GM21360 (cell line): ENCODE data around the gene KCNIP2.
A peak's percentile ranks its signal among the peaks of the same experiment; 100 is the strongest.

Experiments
- ATAC-seq: cut with Tn5 transposase; IDR thresholded peaks from one replicate; pipeline ENCODE4 v1.9.1; 2021; ENCODE audit warnings: mild to moderate bottlenecking, moderate library complexity; ENCODE audit not compliant: unreplicated experiment

Gene KCNIP2

DNA sequence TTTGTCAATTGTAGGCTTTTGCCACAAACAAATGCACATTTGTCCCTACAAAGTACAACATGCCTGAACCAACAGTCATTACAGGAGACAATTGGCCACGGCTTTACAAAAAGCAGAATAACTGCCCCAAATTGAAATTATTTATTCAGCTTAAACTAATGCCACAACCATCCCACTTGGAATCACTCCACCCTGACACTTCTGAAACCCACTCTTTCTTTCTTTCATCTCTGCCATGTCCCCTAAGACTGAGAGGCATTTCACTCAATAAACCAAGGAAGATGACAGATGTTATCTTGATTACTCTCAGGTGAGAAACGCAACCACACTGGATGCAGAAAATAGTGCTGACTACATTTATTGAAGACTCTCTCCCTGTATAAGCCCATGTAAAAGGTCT is 57.8 kb downstream of the KCNIP2 start:
- ATAC-seq, result no peak

DNA sequence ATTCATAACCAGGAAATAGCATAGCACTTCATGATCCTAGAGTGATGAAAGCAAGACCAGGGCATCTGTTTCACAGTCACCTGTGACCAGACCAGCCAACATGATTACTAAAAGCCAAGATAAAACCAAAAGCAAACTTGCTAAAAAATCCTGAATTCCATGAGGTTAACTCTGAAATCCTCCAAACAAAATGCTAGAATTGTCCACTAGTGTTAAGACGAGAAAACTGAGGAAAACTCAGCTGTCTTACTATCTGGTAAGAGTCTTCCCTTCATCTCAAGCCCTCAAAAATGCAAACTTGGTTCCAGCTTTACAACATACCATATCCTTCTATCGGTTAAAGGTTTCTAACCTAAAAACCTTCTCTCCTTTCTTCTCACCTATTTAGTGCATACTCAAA is 59.0 kb downstream of the KCNIP2 start:
- ATAC-seq, result no peak

DNA sequence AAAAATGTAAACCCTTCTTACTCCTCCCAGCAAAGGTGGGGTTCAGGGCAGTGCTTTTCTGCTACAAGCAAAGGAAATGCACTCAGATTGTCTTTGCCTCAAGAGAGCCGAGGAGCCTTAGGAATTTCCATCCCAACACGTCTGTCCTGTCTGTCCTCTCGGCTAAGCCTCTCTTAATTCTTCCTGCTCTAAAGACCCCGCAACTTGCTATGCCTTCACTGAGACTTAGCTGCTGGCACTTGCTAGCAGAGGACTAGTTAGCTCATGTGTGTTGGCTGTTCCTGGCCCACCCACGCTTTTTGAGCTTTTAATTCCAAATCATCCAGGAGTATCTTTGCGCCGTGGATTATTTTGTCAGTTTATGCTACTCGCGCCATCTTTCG is 59.9 kb downstream of the KCNIP2 start:
- no peak for ATAC-seq

DNA sequence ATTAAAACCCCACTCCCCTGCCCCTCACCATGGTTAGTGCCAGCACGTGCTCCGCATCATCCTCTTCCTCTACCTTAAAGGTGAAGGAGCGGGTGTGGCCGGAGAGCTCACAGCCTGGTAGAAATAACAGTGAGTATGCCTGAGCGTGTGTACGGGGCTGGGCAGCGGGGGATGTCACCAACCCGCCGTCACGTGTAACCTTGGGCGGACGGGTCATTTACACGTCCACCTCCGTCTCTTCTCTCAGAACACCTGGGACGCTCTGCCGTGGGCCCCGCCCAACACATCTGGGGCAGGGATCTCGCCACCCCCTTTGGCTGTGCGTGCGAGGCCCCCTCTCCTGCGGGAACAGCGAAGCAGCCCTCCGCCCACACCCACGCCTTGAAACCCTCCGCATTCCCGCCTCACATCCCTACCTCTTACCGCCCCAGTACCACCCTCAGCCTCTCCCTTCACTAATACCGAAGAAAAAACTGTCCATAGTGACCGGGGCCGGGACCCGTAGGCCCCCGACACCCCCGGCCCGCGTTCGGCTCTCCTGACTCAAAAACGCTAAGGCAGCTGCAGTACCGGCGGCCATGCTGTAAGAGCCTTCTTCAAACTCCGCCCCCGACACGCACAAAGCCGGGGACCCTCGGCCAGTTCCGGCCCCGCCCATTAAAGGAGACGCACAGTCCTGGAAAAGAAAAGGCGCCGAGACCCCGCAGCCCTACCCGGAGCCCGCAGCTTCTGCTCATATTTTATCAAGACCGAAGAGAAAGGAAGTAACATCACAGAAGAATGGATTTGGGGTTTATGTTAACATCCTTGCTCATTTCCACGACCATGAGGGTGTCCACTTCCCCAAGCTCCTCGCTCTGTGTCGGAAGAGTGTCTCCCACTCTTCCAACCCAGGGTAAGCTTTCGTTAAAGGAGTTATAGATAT is 60.5 kb downstream of the KCNIP2 start, which contains the start of gene NPM3:
NPM3 (minus strand) TSS at position 636 of the 925 bp plus-strand sequence; CDS start at position 580, 56 bp downstream.
- peak; percentile 42 for ATAC-seq

DNA sequence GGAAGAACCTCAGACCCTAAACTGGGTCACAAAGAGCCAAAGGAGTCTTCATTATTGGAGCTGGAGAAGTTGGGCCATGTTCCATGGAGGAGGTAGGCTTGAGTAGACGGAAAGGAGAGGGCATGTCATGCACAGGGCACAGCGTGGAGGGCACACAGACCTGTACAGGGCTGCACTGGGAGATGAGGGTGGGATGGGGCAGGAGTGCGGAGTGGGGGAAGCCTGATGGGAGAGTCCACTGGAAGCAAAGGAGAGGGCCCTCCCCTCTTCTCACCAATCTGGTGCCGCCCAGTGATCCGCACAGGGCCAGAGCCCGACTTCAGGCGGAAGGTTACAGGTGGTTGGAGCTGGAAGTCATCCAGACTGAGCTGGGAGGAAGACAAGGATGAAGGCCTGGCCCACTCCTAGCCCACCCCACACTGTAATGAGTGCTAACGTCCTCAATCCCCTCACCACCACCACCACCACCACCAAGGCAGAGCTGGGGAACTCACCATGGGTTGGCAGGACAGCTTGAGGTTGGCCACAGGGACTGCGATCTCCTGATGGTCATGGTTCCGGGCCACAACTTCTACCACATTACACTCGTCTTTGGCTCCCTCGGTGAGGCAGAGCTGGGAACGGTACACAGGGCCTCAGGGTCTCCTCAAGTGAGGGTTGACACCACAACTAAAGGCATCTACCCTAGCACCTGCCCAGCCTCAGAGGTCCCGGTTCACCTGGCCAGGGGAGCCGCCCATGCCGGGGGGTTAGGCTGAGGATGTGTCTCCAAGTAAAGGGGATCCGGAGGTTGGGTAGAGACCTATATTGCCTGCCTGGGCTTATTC is 61.4 kb downstream of the KCNIP2 start:
- no peak for ATAC-seq

DNA sequence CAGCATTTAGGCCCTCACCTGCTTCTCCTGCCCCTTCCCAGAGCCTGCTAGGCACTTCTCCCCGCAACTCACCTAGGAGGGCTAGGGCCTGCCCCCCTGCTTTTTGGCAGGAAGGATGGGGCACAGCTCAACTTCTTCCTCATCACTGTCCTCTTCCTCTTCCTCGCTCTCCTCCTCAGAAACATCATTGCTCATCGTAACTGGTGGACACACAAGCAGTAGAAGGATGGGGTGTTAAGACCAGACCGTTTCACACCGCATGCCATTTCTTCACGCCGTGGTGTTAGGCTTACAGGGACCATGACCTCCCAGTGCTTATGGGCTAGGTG is 62.0 kb downstream of the KCNIP2 start:
- no peak for ATAC-seq

DNA sequence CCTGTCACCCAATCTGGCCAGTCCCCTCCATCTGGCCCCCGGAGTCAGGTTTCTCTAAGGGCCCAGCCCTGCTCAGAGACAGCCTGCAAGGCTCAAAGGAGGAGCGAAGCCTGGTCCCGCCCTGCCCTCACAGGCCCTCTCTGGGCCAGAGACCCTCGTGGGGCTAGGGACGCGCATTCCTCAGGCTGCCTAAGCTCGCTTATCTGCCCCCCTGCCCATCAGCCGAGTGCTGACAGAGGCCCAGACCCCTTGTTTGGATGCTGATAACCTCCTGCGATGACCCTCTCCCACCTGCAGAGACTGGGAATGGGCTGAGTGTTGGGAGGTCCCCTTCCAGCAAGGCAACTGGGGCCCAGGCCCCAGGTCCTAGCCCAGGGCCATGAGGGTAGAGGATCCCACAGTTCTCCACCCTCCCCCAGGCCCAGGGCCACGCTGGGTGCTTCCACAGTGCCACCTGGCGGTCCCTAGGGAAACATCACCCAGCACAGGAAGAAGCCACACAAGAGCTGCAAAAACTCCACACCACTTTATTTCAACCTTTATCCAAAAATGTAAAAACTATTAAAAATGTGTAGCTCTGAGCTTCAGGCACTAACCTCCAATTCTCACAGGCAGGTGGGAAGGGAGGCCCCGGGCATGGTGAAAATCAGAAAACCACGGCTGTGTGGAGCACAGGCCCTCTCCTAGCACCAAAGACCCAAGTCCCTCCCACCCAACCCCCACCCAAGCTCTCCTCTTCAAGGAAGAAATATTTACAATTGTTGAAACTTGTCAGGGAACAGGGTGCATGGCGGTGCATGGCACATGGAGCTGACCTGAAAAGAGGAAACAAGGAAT is 62.6 kb downstream of the KCNIP2 start:
- ATAC-seq, result no peak

DNA sequence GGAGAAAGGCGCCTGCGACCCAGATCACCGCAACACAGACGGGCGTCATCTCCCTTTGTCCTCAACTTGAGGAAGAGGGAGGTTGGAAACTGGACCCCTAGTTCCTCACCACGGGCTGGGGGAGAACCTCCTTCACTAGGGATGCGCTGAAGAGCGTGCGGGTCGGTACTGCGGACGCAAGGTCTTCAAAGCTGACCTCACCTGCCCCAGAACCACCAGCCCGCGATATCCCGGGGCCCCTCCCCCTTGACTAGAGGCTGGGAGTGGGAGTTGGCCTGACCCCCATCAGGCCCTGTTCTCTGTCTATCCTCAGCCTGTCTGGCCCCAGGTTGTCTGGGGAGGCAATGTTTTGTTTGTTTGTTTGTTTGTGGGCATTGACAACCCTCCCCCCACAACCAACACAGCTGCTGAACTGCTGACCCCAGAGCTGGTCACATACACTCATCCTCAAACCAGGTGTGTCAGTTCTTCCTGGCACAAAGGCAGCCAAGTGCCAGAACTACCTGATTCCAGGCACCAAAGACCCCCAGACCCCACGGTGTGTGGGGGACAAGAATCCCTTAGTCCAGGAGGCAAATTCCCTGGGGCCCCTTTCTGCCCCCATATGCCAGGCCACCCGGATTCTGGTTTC is 63.3 kb downstream of the KCNIP2 start:
- no peak for ATAC-seq

DNA sequence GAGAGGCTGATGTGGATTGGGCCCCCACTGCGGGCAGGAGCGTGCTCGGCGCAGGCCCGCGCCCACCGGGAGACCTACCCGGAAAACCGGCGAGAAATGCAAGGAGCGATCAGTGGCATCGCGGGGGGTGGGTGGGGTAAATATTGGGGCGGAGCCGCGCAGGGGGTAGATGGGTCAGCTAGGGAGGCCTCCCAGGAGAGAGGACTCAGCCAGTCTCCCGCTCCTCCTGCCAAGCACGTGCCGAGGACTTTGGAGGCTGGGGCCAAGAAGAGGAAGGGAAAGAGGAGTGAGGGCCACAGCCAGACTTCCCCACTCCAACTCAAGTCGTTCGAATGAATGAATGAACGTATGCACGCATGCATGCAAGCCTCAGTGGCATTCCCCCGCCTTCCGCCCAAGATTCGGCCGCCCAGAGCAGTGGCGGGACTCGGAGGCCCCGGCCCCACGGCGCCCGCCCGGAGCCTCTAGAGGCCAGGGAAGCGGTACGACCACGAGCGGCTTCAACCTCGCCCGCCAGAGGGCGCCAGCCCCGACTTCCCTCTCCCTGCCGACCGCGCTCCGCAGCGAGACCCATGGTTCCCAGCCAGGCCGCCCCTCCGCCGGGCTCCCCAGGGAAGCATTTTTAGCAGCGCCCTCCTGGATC is 63.9 kb downstream of the KCNIP2 start:
- ATAC-seq, result no peak

DNA sequence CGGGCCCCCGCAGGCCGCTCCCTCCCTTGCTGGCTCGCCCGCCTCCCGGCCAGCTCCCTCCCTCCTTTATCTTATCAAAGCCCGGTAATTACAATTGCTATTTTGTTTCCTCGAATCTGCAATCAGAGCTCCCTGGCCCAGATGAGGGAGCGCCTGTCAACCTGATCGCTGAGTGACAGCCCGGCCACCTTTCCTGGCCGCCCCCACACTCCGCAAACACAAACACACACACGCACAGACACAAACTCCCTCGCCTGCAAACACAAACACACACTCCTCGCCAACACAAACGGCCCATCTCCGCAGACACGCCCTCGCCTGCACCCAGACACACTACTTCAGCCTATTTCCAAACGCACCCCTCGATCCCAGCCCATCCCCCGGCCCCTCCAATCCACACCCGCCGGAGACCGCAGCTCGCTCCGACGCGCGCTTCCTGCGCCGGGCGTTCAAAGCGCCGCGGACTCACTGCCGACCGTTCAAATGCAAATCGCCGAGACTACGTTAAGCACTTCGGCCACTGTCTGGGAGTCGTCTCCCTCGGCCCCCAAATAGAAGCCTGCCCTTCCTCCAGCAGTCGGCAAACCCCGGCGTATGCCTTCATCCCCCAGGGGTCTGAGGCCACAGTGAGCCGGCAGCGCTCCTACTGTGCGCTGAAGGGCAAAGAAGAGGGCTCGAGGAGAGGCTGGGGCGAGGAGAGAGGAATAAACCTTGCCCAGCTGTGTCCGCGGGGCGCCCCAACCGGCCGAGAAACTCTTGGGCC is 64.6 kb downstream of the KCNIP2 start:
- ATAC-seq, result no peak

DNA sequence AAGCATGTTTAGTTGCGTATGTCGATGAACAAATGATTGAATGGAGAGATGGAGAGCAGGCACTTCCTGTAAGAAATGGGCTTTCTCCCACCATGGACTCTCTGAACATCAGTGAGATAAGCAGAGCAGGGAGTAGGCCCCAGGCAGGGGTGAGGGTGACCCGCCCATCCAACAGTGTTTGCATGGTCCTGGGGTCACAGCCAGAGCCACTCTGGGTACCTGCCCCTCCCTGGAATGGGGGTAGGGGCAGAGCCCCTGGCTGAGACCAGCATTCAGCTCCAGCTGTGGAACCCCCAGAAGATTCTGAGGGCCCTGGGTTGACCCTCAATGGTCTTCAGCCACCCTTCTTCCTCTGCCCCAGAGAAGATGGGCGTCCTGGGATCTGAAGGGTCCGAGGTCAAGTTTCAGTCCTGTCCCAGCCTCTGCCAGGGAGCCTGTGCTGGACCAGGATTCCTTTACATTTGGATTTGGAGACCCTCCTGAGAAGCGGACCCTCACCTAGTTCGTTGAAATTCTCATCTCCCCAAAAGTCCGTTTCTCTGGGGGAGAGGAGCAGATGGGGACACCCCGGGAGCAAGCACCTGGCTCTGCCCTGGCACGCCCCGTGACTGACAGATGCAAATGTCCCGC is 65.3 kb downstream of the KCNIP2 start:
- no peak for ATAC-seq

DNA sequence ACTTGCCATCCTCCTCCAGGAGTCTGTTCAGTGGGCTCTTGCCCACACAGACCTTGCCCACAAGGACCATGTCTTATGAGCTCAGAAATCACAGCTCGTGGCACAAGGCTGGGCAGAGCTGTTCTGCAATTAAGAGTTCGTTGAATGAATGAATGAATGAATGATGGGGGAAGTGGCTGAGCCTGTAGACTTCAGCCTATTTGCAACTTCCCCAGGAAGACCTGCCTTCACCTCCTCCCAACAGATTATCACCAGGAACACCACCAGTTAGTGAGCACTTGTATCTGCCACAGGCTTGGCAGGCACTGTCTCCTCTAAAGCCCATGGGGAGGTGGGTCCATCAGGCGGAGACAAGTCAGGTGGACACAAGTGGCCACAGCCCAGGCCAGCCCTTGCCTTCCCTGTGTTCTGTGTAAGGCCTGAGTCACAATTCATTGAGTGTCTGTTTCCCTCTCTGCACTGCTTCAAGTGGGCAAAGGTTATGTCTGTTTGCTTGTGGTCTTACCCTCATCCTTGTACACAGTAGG is 65.9 kb downstream of the KCNIP2 start:
- no peak for ATAC-seq

DNA sequence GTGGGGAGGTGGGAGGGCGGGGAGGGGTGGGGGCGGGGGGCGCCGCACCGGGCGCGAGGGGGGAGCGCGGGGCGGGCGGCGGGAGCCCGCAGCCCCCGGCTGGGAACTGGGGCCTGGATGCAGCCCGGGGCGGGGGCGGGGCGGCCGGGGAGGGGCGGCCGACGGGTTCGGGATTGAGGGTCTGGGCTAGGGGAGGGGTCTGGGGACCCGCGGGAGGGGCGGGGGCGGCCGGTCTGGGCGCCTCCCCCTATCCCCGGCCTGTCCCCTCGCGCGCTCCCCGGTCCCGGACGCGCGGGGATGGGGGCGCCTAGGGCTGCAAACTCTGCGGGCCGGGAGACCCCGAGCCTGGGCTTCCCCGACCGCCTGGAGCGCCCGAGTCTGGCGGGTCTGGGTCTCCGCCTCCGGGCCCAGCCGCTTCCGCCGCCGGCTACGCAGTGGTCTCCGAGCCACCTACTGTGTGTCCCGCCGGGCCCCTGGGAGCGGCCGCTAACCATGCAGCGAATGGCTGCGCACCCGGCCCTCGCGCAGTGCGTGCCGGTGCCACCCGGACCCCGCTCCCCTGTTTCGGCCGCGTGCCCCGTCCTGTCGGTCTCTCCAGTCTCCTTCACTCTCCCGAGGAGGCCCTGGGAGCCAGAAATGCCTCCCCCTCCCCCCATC is 67.3 kb downstream of the KCNIP2 start:
- no peak for ATAC-seq
